ENCODE data around the gene COQ8A. TPM values are rescaled to one million over a fixed set of nuclear protein-coding genes. Genes with fewer than 3 reads are reported as not detected.

COQ8A gene
- total RNA-seq, 2 donors from 2014 or later, result 61.8 to 66.1 TPM

DNA sequence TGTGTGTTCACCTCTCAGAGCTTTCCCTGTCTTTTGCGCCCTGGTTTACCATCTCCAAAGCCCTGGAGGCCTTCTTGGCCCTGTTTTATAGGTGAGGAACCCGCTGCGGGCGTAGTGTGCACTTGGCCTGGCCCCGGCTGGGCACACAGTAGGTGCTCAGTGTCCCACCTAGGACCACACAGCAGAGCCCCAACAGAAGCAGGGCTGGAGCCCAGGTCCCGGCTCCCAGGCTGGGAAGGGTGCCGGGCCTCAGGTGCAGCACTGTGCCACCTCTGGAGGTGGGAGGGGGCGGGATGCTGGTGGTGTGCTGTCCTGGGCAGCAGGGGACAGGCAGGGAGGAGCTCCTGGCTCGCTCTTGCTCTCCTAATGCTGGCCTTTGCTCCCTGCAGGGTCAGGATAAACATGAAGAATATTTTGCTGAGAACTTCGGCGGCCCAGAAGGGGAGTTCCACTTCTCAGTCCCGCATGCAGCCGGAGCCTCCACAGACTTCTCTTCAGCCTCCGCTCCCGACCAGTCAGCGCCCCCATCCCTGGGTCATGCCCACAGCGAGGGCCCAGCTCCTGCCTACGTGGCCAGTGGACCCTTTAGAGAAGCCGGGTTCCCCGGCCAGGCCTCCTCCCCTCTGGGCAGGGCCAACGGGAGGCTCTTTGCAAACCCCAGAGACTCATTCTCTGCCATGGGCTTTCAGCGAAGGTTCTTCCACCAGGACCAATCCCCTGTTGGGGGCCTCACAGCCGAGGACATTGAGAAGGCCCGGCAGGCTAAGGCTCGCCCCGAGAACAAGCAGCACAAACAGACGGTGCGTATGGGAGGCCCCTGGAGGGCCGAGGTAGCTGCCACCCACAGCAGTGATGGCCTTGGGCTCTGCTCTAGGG, 24.8 kb downstream of the COQ8A start:
- no peak for TF ChIP-seq POLR2A (IDR thresholded peaks at IDR 0.05)
- TF ChIP-seq POLR2AphosphoS5 (IDR thresholded peaks at IDR 0.05), result no peak
- TF ChIP-seq, protein P1, sequence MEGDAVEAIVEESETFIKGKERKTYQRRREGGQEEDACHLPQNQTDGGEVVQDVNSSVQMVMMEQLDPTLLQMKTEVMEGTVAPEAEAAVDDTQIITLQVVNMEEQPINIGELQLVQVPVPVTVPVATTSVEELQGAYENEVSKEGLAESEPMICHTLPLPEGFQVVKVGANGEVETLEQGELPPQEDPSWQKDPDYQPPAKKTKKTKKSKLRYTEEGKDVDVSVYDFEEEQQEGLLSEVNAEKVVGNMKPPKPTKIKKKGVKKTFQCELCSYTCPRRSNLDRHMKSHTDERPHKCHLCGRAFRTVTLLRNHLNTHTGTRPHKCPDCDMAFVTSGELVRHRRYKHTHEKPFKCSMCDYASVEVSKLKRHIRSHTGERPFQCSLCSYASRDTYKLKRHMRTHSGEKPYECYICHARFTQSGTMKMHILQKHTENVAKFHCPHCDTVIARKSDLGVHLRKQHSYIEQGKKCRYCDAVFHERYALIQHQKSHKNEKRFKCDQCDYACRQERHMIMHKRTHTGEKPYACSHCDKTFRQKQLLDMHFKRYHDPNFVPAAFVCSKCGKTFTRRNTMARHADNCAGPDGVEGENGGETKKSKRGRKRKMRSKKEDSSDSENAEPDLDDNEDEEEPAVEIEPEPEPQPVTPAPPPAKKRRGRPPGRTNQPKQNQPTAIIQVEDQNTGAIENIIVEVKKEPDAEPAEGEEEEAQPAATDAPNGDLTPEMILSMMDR (IDR thresholded peaks at IDR 0.05), result no peak
- H3K27ac ChIP-seq, result no peak overlapping the region
- DNase-seq (ENCODE audit: low spot score), result no peak
- no peak overlapping the region for H3K4me3 ChIP-seq
- no peaks in the 10 kb centered on the region for H3K36me3 ChIP-seq
- no peaks in the 10 kb centered on the region for H3K9me3 ChIP-seq
- no peaks in the 10 kb centered on the region for H3K27me3 ChIP-seq (replicated peaks; ENCODE audit: insufficient read depth)
- intact Hi-C loops (cut with DNase I), result no loop called here
- 92% methylated on average over 21 of the region's 29 CpGs for WGBS
- no peaks in the 10 kb centered on the region for H3K4me1 ChIP-seq (replicated peaks)

DNA sequence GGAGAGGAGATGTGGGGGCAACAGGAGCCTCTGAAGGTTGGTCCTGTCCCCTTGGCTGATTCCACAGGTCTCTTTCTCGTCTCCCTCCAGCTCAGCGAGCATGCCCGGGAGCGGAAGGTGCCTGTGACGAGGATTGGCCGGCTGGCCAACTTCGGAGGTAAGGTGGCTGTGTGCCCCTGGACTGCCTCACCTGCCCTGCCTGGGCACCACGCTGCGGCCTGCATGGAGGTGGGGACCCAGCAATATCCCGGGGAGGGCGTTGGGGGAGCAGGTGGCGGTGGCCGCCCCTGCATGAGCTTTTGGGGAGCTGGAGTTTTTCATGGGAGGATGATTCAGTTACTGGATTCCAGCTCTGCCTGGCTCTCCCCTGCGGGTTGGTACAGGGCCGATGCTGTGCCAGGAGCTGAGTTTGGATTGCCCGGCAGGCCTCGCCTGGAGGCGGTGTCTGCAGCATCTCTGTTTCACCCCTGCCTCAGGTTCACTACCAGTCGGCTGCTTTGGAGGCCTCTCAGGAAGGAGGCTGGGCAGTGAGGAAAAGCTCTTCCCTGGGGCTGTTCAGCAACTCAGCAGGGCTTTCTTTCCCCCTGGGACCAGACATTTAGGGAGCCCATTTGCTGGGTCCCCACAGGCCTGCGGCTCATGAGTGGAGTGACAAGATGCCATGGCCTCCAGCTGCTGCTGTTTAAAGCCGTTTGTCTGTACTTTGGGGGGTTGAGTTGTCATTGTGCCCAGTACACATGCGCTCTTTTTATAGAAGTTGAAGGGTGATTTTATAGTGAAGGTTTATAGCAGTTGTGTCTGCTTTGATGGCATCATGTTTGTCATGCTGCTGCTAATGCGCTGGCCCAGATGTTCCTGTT, 25.7 kb downstream of the COQ8A start:
- H3K27ac ChIP-seq, result no peak overlapping the region
- no peaks in the 10 kb centered on the region for H3K4me1 ChIP-seq (replicated peaks)
- no peak overlapping the region for H3K4me3 ChIP-seq
- no peaks in the 10 kb centered on the region for H3K36me3 ChIP-seq
- TF ChIP-seq POLR2AphosphoS5 (IDR thresholded peaks at IDR 0.05), result no peak
- no peak for TF ChIP-seq POLR2A (IDR thresholded peaks at IDR 0.05)
- DNase-seq (ENCODE audit: low spot score), result no peak
- intact Hi-C loops (cut with DNase I), result no loop called here
- 78% methylated on average over 21 of the region's 23 CpGs for WGBS
- H3K9me3 ChIP-seq, result no peaks in the 10 kb centered on the region
- H3K27me3 ChIP-seq (replicated peaks; ENCODE audit: insufficient read depth), result no peaks in the 10 kb centered on the region

DNA sequence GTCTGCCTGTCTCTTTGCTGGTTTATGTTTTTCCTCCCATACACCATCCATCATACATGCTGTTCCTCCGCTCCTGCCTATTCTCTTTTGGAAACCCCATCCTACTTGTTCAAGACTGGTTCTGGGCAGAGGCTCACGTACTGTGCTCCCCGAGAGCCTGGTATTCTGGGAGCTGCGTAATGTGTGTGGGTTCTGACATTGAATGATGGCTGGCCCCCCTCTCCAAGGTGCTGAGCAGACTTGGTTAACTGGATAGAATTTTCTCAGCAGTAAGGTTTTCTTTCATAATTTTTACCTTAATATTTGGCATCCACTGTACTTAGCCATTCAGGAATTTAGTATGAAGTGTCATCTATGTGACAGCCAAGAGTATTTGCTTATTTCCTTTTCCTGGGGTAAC, 26.6 kb downstream of the COQ8A start:
- Histone ChIP-seq H3K36me3 (no peaks in the 10 kb centered on the region), H3K27ac (no peak overlapping the region), H3K4me3 (no peak overlapping the region), H3K4me1 (replicated peaks) (no peaks in the 10 kb centered on the region), H3K9me3 (no peaks in the 10 kb centered on the region), H3K27me3 (replicated peaks; ENCODE audit: insufficient read depth) (no peaks in the 10 kb centered on the region)
- TF ChIP-seq POLR2A (IDR thresholded peaks at IDR 0.05) (no peak), POLR2AphosphoS5 (IDR thresholded peaks at IDR 0.05) (no peak)
- TF ChIP-seq, protein P1 (IDR thresholded peaks at IDR 0.05), result no peak
- 96% methylated on average over 4 of the region's 4 CpGs for WGBS
- DNase-seq (ENCODE audit: low spot score), result no peak
- intact Hi-C loops (cut with DNase I), result no loop called here

DNA sequence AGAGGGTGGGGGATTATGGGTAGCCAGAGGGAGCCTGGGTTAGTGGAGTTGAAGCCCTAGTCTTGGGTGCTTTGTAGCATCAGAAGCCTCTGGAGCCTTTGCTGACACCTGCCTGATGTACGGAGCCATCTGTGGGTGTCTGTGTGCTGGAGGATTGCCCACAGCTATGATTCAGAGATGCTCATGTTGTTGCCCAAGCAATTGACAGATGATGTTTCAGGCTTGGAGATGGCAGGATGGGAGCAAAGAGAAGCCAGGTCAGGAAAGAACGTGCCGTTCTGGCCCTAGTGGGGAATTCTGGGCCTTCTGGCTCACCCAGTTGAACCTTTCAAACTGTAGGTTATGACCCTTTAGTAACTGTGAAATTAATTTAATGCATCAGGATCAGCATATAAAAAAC, 27.6 kb downstream of the COQ8A start:
- H3K36me3 ChIP-seq, result no peaks in the 10 kb centered on the region
- DNase-seq (ENCODE audit: low spot score), result no peak
- H3K9me3 ChIP-seq, result no peaks in the 10 kb centered on the region
- no peaks in the 10 kb centered on the region for H3K4me1 ChIP-seq (replicated peaks)
- no peak overlapping the region for H3K4me3 ChIP-seq
- intact Hi-C loops (cut with DNase I), result no loop called here
- 63% methylated on average over 3 of the region's 3 CpGs for WGBS
- no peak overlapping the region for H3K27ac ChIP-seq
- no peak for TF ChIP-seq POLR2A (IDR thresholded peaks at IDR 0.05)
- no peaks in the 10 kb centered on the region for H3K27me3 ChIP-seq (replicated peaks; ENCODE audit: insufficient read depth)

DNA sequence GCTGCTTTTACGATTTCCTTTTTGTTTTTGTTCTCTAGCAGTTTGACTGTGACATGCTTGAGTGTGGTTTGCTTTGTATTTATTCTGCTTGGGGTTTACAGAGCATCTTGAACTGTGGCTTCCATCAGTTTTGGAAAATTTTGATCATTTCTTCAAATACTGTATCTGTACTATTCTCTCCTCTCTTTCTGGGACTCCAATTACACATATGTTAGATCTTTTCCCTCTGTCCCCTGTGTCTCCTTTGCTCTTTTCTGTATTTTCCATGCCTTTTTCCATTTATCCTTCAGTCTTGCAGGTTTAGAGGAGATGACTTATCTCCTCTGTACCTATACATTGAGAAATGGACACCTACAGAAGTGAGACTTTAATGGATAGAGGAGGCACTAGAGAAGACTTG, 31.7 kb downstream of the COQ8A start:
- intact Hi-C loops (cut with DNase I), result no loop called here
- WGBS, result 97% methylated on average over 1 of the region's 1 CpG
- no peaks in the 10 kb centered on the region for H3K36me3 ChIP-seq
- no peaks in the 10 kb centered on the region for H3K9me3 ChIP-seq
- DNase-seq (ENCODE audit: low spot score), result no peak
- no peak overlapping the region for H3K4me3 ChIP-seq
- peaks cover 10% of the 10 kb centered on the region for H3K4me1 ChIP-seq (replicated peaks)
- TF ChIP-seq POLR2AphosphoS5 (IDR thresholded peaks at IDR 0.05) (no peak), POLR2A (IDR thresholded peaks at IDR 0.05) (no peak)
- no peak overlapping the region for H3K27ac ChIP-seq
- no peaks in the 10 kb centered on the region for H3K27me3 ChIP-seq (replicated peaks; ENCODE audit: insufficient read depth)

DNA sequence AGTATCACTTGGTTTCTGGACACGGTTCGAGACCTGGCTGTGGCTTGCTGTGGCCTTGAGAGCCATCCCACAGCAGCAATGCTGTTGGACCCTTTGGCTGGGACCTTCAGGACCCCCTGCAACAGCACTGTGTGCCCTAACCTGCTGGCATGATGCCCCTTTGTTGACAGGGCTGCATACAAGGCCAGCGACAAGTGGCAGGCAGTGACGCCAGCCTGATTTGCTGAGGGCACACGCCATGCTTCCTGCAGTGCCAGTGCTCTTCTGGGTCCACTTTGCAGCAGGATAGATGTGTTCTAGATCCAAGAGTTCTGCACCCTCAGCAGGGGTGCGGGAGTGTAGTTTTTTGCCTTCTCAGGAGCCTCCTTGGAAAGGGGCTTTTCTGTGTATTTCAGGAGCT, 32.8 kb downstream of the COQ8A start:
- Histone ChIP-seq H3K4me3 (no peak overlapping the region), H3K9me3 (no peaks in the 10 kb centered on the region), H3K27ac (peak overlapping the region; percentile 21 to 56), H3K36me3 (no peaks in the 10 kb centered on the region), H3K27me3 (replicated peaks; ENCODE audit: insufficient read depth) (no peaks in the 10 kb centered on the region), H3K4me1 (replicated peaks) (peaks cover 10% of the 10 kb centered on the region)
- intact Hi-C loops (cut with DNase I), result no loop called here
- no peak for TF ChIP-seq POLR2A (IDR thresholded peaks at IDR 0.05)
- TF ChIP-seq, protein P1 (IDR thresholded peaks at IDR 0.05), result no peak
- TF ChIP-seq POLR2AphosphoS5 (IDR thresholded peaks at IDR 0.05), result no peak
- WGBS, result 85% methylated on average over 6 of the region's 6 CpGs
- DNase-seq (ENCODE audit: low spot score), result no peak

Data from prostate gland (tissue), 2 donors.